H1 (cell line): ENCODE results near the gene RCBTB1. TPM values are rescaled to one million over a fixed set of nuclear protein-coding genes. Genes with fewer than 3 reads are reported as not detected.

Experiments used
- CTCF ChIA-PET: fragments of 300-600 bp; sonication (Branson Sonifier 250); formaldehyde crosslinking; loops from one replicate; lab custom pipeline; 2021; ENCODE audit not compliant: partially characterized antibody; lab: Charles Lee
- POLR2A ChIA-PET: fragments of 300-600 bp; sonication (Branson Sonifier 250); formaldehyde crosslinking; loops from one replicate; lab custom pipeline; 2021; ENCODE audit warnings: inconsistent platforms; ENCODE audit not compliant: partially characterized antibody; lab: Charles Lee
- DNase-seq, 2 experiments: peaks; one replicate each; pipeline versions ENCODE4 v3.0.0 to v3.0.0-alpha.2; 2010 to 2022; ENCODE audit warnings: low spot score in 2 of 2, low read depth in 1 of 2, mixed read lengths in 1 of 2
- FAIRE-seq: peaks from 2 replicates; lab custom pipeline; 2011; peaks lifted over from hg19 to GRCh38; lab: Jason Lieb, UNC
- H2AFZ ChIP-seq: 2 replicates; pipeline ENCODE4 v1.8.1; 2012; ENCODE audit warnings: low read length, inconsistent platforms
- H2AK5ac ChIP-seq: 2 replicates; pipeline ENCODE4 v1.6.1; 2013; ENCODE audit warnings: low read depth, low read length
- H2BK120ac ChIP-seq: replicated peaks from 2 replicates; pipeline ENCODE3; 2013; ENCODE audit warnings: low read depth, low read length, inconsistent platforms
- H2BK12ac ChIP-seq: 2 replicates; pipeline ENCODE4 v1.6.1; 2013; ENCODE audit warnings: low read depth, low read length
- H2BK15ac ChIP-seq: 2 replicates; pipeline ENCODE4 v1.6.1; 2013; ENCODE audit warnings: low read length
- H2BK20ac ChIP-seq: 2 replicates; pipeline ENCODE4 v1.6.1; 2013; ENCODE audit warnings: low read length
- H2BK5ac ChIP-seq: 2 replicates; pipeline ENCODE4 v1.6.1; 2013; ENCODE audit warnings: low read depth, low read length
- H3K14ac ChIP-seq: 2 replicates; pipeline ENCODE4 v1.6.1; 2013; ENCODE audit warnings: inconsistent platforms; ENCODE audit not compliant: insufficient read length
- H3K18ac ChIP-seq: 2 replicates; pipeline ENCODE4 v1.6.1; 2013; ENCODE audit warnings: low read length; ENCODE audit errors: extremely low read depth
- H3K23ac ChIP-seq: 2 replicates; pipeline ENCODE4 v1.6.1; 2013; ENCODE audit warnings: inconsistent platforms; ENCODE audit not compliant: insufficient read length
- H3K23me2 ChIP-seq: 2 replicates; pipeline ENCODE4 v1.6.1; 2013; ENCODE audit warnings: low read depth, low read length
- H3K27ac ChIP-seq: 2 replicates; pipeline ENCODE4 v1.6.1; 2011; ENCODE audit warnings: low read depth, low read length, inconsistent platforms
- H3K27me3 ChIP-seq, 4 experiments: replicated peaks in 1 of 4; 1 replicate in 1 of 4; 2 replicates in 3 of 4; pipeline versions ENCODE4 v1.6.1 to v1.8.1; 2011 to 2013; ENCODE audit warnings: low read length in 3 of 4, mild to moderate bottlenecking in 3 of 4, inconsistent platforms in 2 of 4, mixed read lengths in 2 of 4, moderate library complexity in 1 of 4; ENCODE audit not compliant: control insufficient read depth in 3 of 4, insufficient read depth in 3 of 4; ENCODE audit errors: extremely low read depth in 1 of 4
- H3K36me3 ChIP-seq, 4 experiments: 2 replicates each; pipeline versions ENCODE4 v1.6.1 to v1.8.1; 2011 to 2013; ENCODE audit warnings: mild to moderate bottlenecking in 4 of 4, low read length in 3 of 4, moderate library complexity in 2 of 4, control low read depth in 1 of 4, inconsistent platforms in 1 of 4; ENCODE audit not compliant: insufficient read depth in 4 of 4, control insufficient read depth in 2 of 4
- H3K4ac ChIP-seq: replicated peaks from 2 replicates; pipeline ENCODE3; 2013; ENCODE audit warnings: low read length, low read depth, mixed read lengths, inconsistent platforms; ENCODE audit not compliant: insufficient read length
- H3K4me1 ChIP-seq, 4 experiments: replicated peaks in 1 of 4; 1 replicate in 1 of 4; 2 replicates in 3 of 4; pipeline versions ENCODE4 v1.6.1 to v1.8.1; 2011 to 2013; ENCODE audit warnings: low read length in 3 of 4, inconsistent platforms in 2 of 4, mixed read lengths in 1 of 4; ENCODE audit not compliant: insufficient read depth in 4 of 4, control insufficient read depth in 3 of 4
- H3K4me2 ChIP-seq, 2 experiments: 2 replicates each; pipeline versions ENCODE4 v1.6.1 to v1.8.1; 2011 to 2013; ENCODE audit warnings: low read depth in 2 of 2, low read length in 2 of 2, control low read depth in 1 of 2, inconsistent platforms in 1 of 2, mild to moderate bottlenecking in 1 of 2; ENCODE audit not compliant: insufficient read depth in 1 of 2
- H3K4me3 ChIP-seq, 4 experiments: fragments of 200-600, 300-600 bp in 1 of 4; sonication (generic), shearing (Covaris generic), sonication (Bioruptor Twin) in 1 of 4; 2 replicates each; pipeline versions ENCODE4 v1.5.1 to v1.8.1; 2011 to 2016; ENCODE audit warnings: low read length in 4 of 4, low read depth in 3 of 4, control low read depth in 2 of 4, inconsistent platforms in 2 of 4, mild to moderate bottlenecking in 2 of 4, mixed read lengths in 1 of 4, moderate library complexity in 1 of 4; ENCODE audit not compliant: insufficient read depth in 2 of 4; ENCODE audit errors: extremely low read depth in 1 of 4
- H3K56ac ChIP-seq: replicated peaks from 2 replicates; pipeline ENCODE3; 2013; ENCODE audit warnings: low read depth, mild to moderate bottlenecking, mixed read lengths, low read length, inconsistent platforms; ENCODE audit not compliant: insufficient read length
- H3K79me1 ChIP-seq: 2 replicates; pipeline ENCODE4 v1.6.1; 2013; ENCODE audit warnings: low read depth, low read length, control low read depth
- H3K79me2 ChIP-seq, 2 experiments: 2 replicates each; pipeline versions ENCODE4 v1.6.1 to v1.8.1; 2012 to 2013; ENCODE audit warnings: low read length in 2 of 2, mild to moderate bottlenecking in 2 of 2, inconsistent platforms in 1 of 2; ENCODE audit not compliant: insufficient read depth in 2 of 2, control insufficient read depth in 1 of 2
- H3K9ac ChIP-seq, 4 experiments: replicated peaks in 1 of 4; 1 replicate in 1 of 4; 2 replicates in 3 of 4; pipeline versions ENCODE4 v1.6.1 to v1.8.1; 2011 to 2013; ENCODE audit warnings: low read depth in 3 of 4, low read length in 3 of 4, control low read depth in 2 of 4, mild to moderate bottlenecking in 2 of 4, moderate library complexity in 2 of 4, inconsistent platforms in 1 of 4; ENCODE audit errors: extremely low read depth in 1 of 4
- H3K9me3 ChIP-seq, 2 experiments: 2 replicates each; pipeline versions ENCODE4 v1.6.1 to v1.8.1; 2012 to 2013; ENCODE audit warnings: mild to moderate bottlenecking in 2 of 2, moderate library complexity in 2 of 2, control low read depth in 1 of 2, inconsistent platforms in 1 of 2, low read depth in 1 of 2, low read length in 1 of 2, mixed read lengths in 1 of 2; ENCODE audit not compliant: insufficient read depth in 2 of 2
- H4K20me1 ChIP-seq, 2 experiments: replicated peaks in 1 of 2; 2 replicates each; pipeline versions ENCODE3 to v1.8.1; 2011 to 2013; ENCODE audit warnings: inconsistent platforms in 2 of 2, low read length in 2 of 2, mild to moderate bottlenecking in 1 of 2; ENCODE audit not compliant: insufficient read depth in 2 of 2, control insufficient read depth in 1 of 2
- H4K5ac ChIP-seq: 2 replicates; pipeline ENCODE4 v1.6.1; 2013; ENCODE audit warnings: low read length, low read depth, mixed read lengths, inconsistent platforms; ENCODE audit not compliant: insufficient read length
- H4K8ac ChIP-seq: 2 replicates; pipeline ENCODE4 v1.8.0; 2013; ENCODE audit warnings: mild to moderate bottlenecking, moderate library complexity, low read length, inconsistent platforms; ENCODE audit not compliant: insufficient read depth; ENCODE audit errors: extremely low read depth
- H4K91ac ChIP-seq: replicated peaks from 2 replicates; pipeline ENCODE3; 2013; ENCODE audit warnings: low read length, mixed read lengths, inconsistent platforms; ENCODE audit not compliant: insufficient read length
- EGR1 ChIP-seq: IDR thresholded peaks from 2 replicates; pipeline ENCODE4 v1.6.1; 2011; ENCODE audit warnings: low read depth, low read length, borderline replicate concordance
- EZH2 ChIP-seq: fragments of 200-600 bp; sonication (generic); IDR thresholded peaks from 2 replicates; pipeline ENCODE4 v1.7.1; 2012; ENCODE audit warnings: low read depth, mild to moderate bottlenecking, moderate library complexity, low read length, inconsistent platforms; ENCODE audit not compliant: severe bottlenecking
- HDAC2 ChIP-seq, 2 experiments: fragments of 300-600 bp in 1 of 2; sonication (generic) in 1 of 2; IDR thresholded peaks; 2 replicates each; pipeline ENCODE4 v1.6.1; 2011 to 2012; ENCODE audit warnings: low read depth in 2 of 2, low read length in 2 of 2, mild to moderate bottlenecking in 2 of 2, moderate library complexity in 2 of 2, borderline replicate concordance in 1 of 2, inconsistent platforms in 1 of 2
- KDM4A ChIP-seq: IDR thresholded peaks from one replicate; pipeline ENCODE4 v1.7.1; 2012; ENCODE audit warnings: low read depth, mild to moderate bottlenecking, moderate library complexity, low read length, inconsistent platforms; ENCODE audit not compliant: severe bottlenecking
- MAFK ChIP-seq: IDR thresholded peaks from 2 replicates; pipeline ENCODE4 v1.6.1; 2012; ENCODE audit warnings: low read depth, mild to moderate bottlenecking, improper control_type of control experiment, low read length
- NANOG ChIP-seq: IDR thresholded peaks from 2 replicates; pipeline ENCODE4 v1.6.1; 2011; ENCODE audit warnings: low read length, low read depth, mild to moderate bottlenecking, inconsistent platforms; ENCODE audit not compliant: insufficient read depth, poor library complexity, severe bottlenecking
- NRF1 ChIP-seq: IDR thresholded peaks from 2 replicates; pipeline ENCODE4 v1.6.1; 2011; ENCODE audit warnings: mild to moderate bottlenecking, low read depth, low read length, improper control_type of control experiment
- POLR2A ChIP-seq, 2 experiments: IDR thresholded peaks; 1 replicate in 1 of 2; 2 replicates in 1 of 2; pipeline ENCODE4 v1.6.1; 2011; ENCODE audit warnings: low read depth in 2 of 2, low read length in 2 of 2, mild to moderate bottlenecking in 2 of 2; ENCODE audit errors: control extremely low read depth in 1 of 2
- RFX5 ChIP-seq: IDR thresholded peaks from 2 replicates; pipeline ENCODE4 v1.6.1; 2011; ENCODE audit warnings: low read depth, low read length, improper control_type of control experiment, borderline replicate concordance
- SAP30 ChIP-seq: fragments of 300-600 bp; sonication (generic); IDR thresholded peaks from 2 replicates; pipeline ENCODE4 v1.7.1; 2012; ENCODE audit warnings: low read length, moderate library complexity, mild to moderate bottlenecking, inconsistent platforms; ENCODE audit not compliant: insufficient read depth, insufficient replicate concordance
- SIN3A ChIP-seq, 2 experiments: IDR thresholded peaks in 1 of 2; conservative IDR thresholded peaks in 1 of 2; 2 replicates each; pipeline ENCODE4 v1.6.1; 2011 to 2012; ENCODE audit warnings: low read length in 2 of 2, improper control_type of control experiment in 1 of 2, low read depth in 1 of 2, mild to moderate bottlenecking in 1 of 2
- SIX5 ChIP-seq: IDR thresholded peaks from 2 replicates; pipeline ENCODE4 v1.6.1; 2011; ENCODE audit warnings: mild to moderate bottlenecking, low read depth, low read length
- SP1 ChIP-seq: IDR thresholded peaks from 2 replicates; pipeline ENCODE4 v1.6.1; 2011; ENCODE audit warnings: low read depth, low read length
- SUZ12 ChIP-seq: fragments of 200-600 bp; sonication (generic); IDR thresholded peaks from 2 replicates; pipeline ENCODE4 v1.6.1; 2012; ENCODE audit warnings: mild to moderate bottlenecking, inconsistent platforms, low read length, moderate library complexity, mixed read lengths
- TEAD4 ChIP-seq: IDR thresholded peaks from 2 replicates; pipeline ENCODE4 v1.6.1; 2012; ENCODE audit warnings: low read depth, low read length, inconsistent platforms, mixed read lengths
- polyA plus RNA-seq, 7 experiments: library from polyadenylated mRNA; depleted of rRNA in 3 of 7; stranded (reverse) in 5 of 7; unstranded in 2 of 7; fragments of >200 nt in 5 of 7; fragments of 200-250 nt in 2 of 7; gene quantifications; 1 replicate in 5 of 7; 2 replicates in 1 of 7; 4 replicates in 1 of 7; pipeline versions ENCODE4 v1.2.1 to v1.2.3, GENCODE V29; 2011 to 2013; ENCODE audit warnings: missing spikeins in 2 of 7, mixed read lengths in 2 of 7
- total RNA-seq: library from RNA; stranded (reverse); fragmentation: NEBNext Ultra II Directional; extraction: Animal tissue kit (Norgen Biotek cat#: 25700); gene quantifications from 2 replicates; pipeline ENCODE4 v1.2.1, GENCODE V29; 2021

Gene RCBTB1
- total and polyA plus RNA-seq, 2 of the 8 experiments (the other 6 are each of a cell fraction or from before 2014, with no cell fraction given): 13.7 to 29.8 TPM

- Histone ChIP-seq H3K4me1 (no peaks in the 10 kb centered on the region), H3K36me3 (no peaks in the 10 kb centered on the region), H3K18ac (no peak overlapping the region), H4K5ac (no peak overlapping the region), H3K9me3 (no peaks in the 10 kb centered on the region), H2BK20ac (no peak overlapping the region), H2BK12ac (no peak overlapping the region), H2AK5ac (no peak overlapping the region), H3K9ac (no peak overlapping the region), H3K27me3 (no peaks in the 10 kb centered on the region; a peak in 1 of 7 replicates), H3K23ac (no peak overlapping the region), H3K23me2 (no peaks in the 10 kb centered on the region), H2BK15ac (no peak overlapping the region), H4K8ac (no peak overlapping the region), H2BK120ac (no peak overlapping the region), H3K27ac (no peak overlapping the region), H3K4me2 (no peak overlapping the region), H3K14ac (no peak overlapping the region), H3K56ac (no peak overlapping the region), H3K4ac (no peak overlapping the region), H4K20me1 (no peaks in the 10 kb centered on the region), H3K4me3 (no peak overlapping the region), H3K79me2 (no peaks in the 10 kb centered on the region), H2BK5ac (no peak overlapping the region), H4K91ac (no peak overlapping the region), H3K79me1 (no peaks in the 10 kb centered on the region), H2AFZ (no peak overlapping the region)
- DNase-seq (no peak), FAIRE-seq (no peak)
- ChIA-PET POLR2A (no interaction called here), CTCF (interaction anchor here (0.8 to 1.0 kb wide), 2 partner anchors 9 to 12 kb away, joined by 3 to 4 read pairs; no protein-coding TSS in a partner anchor)
- no peak for TF ChIP-seq TEAD4
- no peak for TF ChIP-seq SUZ12
- TF ChIP-seq SAP30: no peak
- no peak for TF ChIP-seq NRF1
- TF ChIP-seq SIN3A (conservative IDR thresholded peaks at IDR 0.05 in 1 of 2, IDR thresholded peaks at IDR 0.05 in 1 of 2; ENCODE audit: low read depth in 1 of 2, low read length in 2 of 2): no peak
- no peak for TF ChIP-seq SP1
- no peak for TF ChIP-seq NANOG
- TF ChIP-seq HDAC2 (IDR thresholded peaks at IDR 0.05; ENCODE audit: borderline replicate concordance in 1 of 2, low read depth in 2 of 2, low read length in 2 of 2): no peak
- TF ChIP-seq EGR1: no peak
- TF ChIP-seq MAFK: no peak
- no peak for TF ChIP-seq POLR2A (IDR thresholded peaks at IDR 0.05; ENCODE audit: control extremely low read depth in 1 of 2, low read depth in 2 of 2, low read length in 2 of 2)
- no peak for TF ChIP-seq RFX5
- no peak for TF ChIP-seq EZH2
- no peak for TF ChIP-seq SIX5
- no peak for TF ChIP-seq KDM4A
Measured at GRCh38 chr13:49594576-49594975, 9.2 kb upstream of the RCBTB1 start.
